Measurements from ENCODE around the gene BDNF. TPM values are rescaled to one million over a fixed set of nuclear protein-coding genes. Genes with fewer than 3 reads are reported as not detected.

The BDNF gene
- polyA plus RNA-seq, 10 donors, result 0.83 to 2.3 (median 1.3) TPM

GRCh38 chr11:27710536-27710935 lies 10.3 kb upstream of the BDNF start:
- DNase-seq, result no peak

GRCh38 chr11:27707676-27708075 lies 7.4 kb upstream of the BDNF start:
- DNase-seq, result no peak

- DNase-seq, result no peak
Observed at GRCh38 chr11:27705873-27706820, 5.9 kb upstream of the BDNF start.

- DNase-seq, result peak in 1 of 3 donors; percentile 38
Observed at GRCh38 chr11:27703481-27703880, 3.2 kb upstream of the BDNF start.

- DNase-seq, result no peak
Observed at GRCh38 chr11:27702811-27703210, 2.6 kb upstream of the BDNF start.

GRCh38 chr11:27701355-27702105 lies 1.3 kb upstream of the BDNF start:
- peak in 2 of 3 donors; percentile 60 to 74 for DNase-seq

GRCh38 chr11:27699926-27700350 lies 317 bp downstream of the BDNF start:
- DNase-seq, result peak in 1 of 3 donors; percentile 54

GRCh38 chr11:27699242-27699925 lies 871 bp downstream of the BDNF start:
- DNase-seq, result peak in 1 of 3 donors; percentile 43

- peak; percentile 89 to 92 (median 90) for DNase-seq
Observed at GRCh38 chr11:27698872-27699241, 1.4 kb downstream of the BDNF start.

GRCh38 chr11:27697679-27698275 lies 2.5 kb downstream of the BDNF start:
- no peak for DNase-seq

- DNase-seq, result no peak
Observed at GRCh38 chr11:27696961-27697360, 3.3 kb downstream of the BDNF start.

GRCh38 chr11:27696115-27696514 lies 4.1 kb downstream of the BDNF start:
- DNase-seq, result no peak

- no peak for DNase-seq
Observed at GRCh38 chr11:27694992-27695391, 5.3 kb downstream of the BDNF start.

GRCh38 chr11:27693398-27693797 lies 6.9 kb downstream of the BDNF start:
- DNase-seq, result no peak

- no peak for DNase-seq
Observed at GRCh38 chr11:27692781-27693180, 7.5 kb downstream of the BDNF start.

GRCh38 chr11:27688076-27688475 lies 12.2 kb downstream of the BDNF start:
- DNase-seq, result no peak

- DNase-seq, result no peak
Observed at GRCh38 chr11:27681664-27682063, 18.6 kb downstream of the BDNF start.

- DNase-seq, result no peak
Observed at GRCh38 chr11:27679136-27680015, 20.9 kb downstream of the BDNF start.

- no peak for DNase-seq
Observed at GRCh38 chr11:27678242-27678641, 22.0 kb downstream of the BDNF start.

- no peak for DNase-seq
Observed at GRCh38 chr11:27677108-27677507, 23.1 kb downstream of the BDNF start.

All from muscle of back (tissue), 11 donors.